Testis (tissue), 3 donors: Measurements from ENCODE around the gene MAST4. TPM values are rescaled to one million over a fixed set of nuclear protein-coding genes. Genes with fewer than 3 reads are reported as not detected.
A peak's percentile ranks its signal among the peaks of the same experiment; 100 is the strongest.

Experiments used
- DNase-seq: peaks from one replicate; pipeline ENCODE4 v3.0.0-alpha.2; 2019
- H3K27ac ChIP-seq, 2 donors: fragments of 200-600 bp; sonication (generic); one replicate each; pipeline ENCODE4 v1.5.1; 2019
- H3K27me3 ChIP-seq: fragments of 200-600 bp; sonication (generic); one replicate; pipeline ENCODE4 v1.5.1; 2019
- H3K36me3 ChIP-seq: fragments of 200-600 bp; sonication (generic); one replicate; pipeline ENCODE4 v1.5.1; 2017; ENCODE audit warnings: low read depth; ENCODE audit errors: missing control alignments
- H3K4me1 ChIP-seq: fragments of 200-600 bp; sonication (generic); one replicate; pipeline ENCODE4 v1.5.1; 2019
- H3K4me3 ChIP-seq, 2 donors: fragments of 200-600 bp; sonication (generic); one replicate each; pipeline ENCODE4 v1.5.1; 2017 to 2019
- H3K9me3 ChIP-seq: fragments of 200-600 bp; sonication (generic); one replicate; pipeline ENCODE4 v1.5.1; 2017
- CTCF ChIP-seq, 3 experiments: fragments of 450-650 bp in 2 of 3; fragments of 200-600 bp in 1 of 3; sonication (generic) in 1 of 3; IDR thresholded peaks; one replicate each; pipeline ENCODE4 v1.5.1; 2016 to 2019; ENCODE audit warnings: antibody characterized with exemption in 3 of 3, mild to moderate bottlenecking in 2 of 3, moderate library complexity in 1 of 3
- POLR2A ChIP-seq: fragments of 450-650 bp; IDR thresholded peaks from one replicate; pipeline ENCODE4 v1.6.1; 2017; ENCODE audit warnings: antibody characterized with exemption, mild to moderate bottlenecking, moderate library complexity
- whole genome bisulfite sequencing, 2 donors: methylation state at CpG; one replicate each; pipeline ENCODE4 v1.1.5; 2018; 5-methylcytosine and 5-hydroxymethylcytosine counted together
- intact Hi-C: fragments of 100-400 bp; cut with DNase I; formaldehyde crosslinking; loops from one replicate; pipeline ENCODE4 v1.15.1; 2023; ENCODE audit warnings: low total_unique reads
- polyA plus RNA-seq: library from polyadenylated mRNA; stranded (reverse); fragments of 350-450 nt; fragmentation: Illumina TruSeq; extraction: RNeasy Lipid Tissue Mini Kit (QIAGEN cat#74804); gene quantifications from one replicate; pipeline ENCODE4 v1.2.3, GENCODE V29; 2014; ENCODE audit warnings: low read depth, low replicate concordance; ENCODE audit not compliant: insufficient read depth
- total RNA-seq, 2 donors: library from RNA; depleted of rRNA; stranded (reverse); fragments of >200 nt; gene quantifications; one replicate each; pipeline ENCODE4 v1.2.3, GENCODE V29; 2016

The MAST4 gene
- total and polyA plus RNA-seq, 3 donors from 2014 or later: 27.2 to 56.4 (median 51.4) TPM

GRCh38 chr5:67214036-67214435, 617.8 kb downstream of the MAST4 start:
- H3K27ac ChIP-seq: no peak overlapping the region
- no peaks in the 10 kb centered on the region for H3K36me3 ChIP-seq
- no peak for DNase-seq
- H3K4me1 ChIP-seq: peaks cover 15% of the 10 kb centered on the region
- intact Hi-C loops: no loop called here
- no peaks in the 10 kb centered on the region for H3K9me3 ChIP-seq
- H3K4me3 ChIP-seq: no peak overlapping the region
- TF ChIP-seq POLR2A (no peak), CTCF (IDR thresholded peaks at IDR 0.05) (no peak)
- H3K27me3 ChIP-seq: no peaks in the 10 kb centered on the region
- WGBS, 2 donors: 85 to 89% methylated on average over 6 of the region's 6 CpGs

- WGBS, 2 donors: 87 to 93% methylated on average over 12 of the region's 12 CpGs
- no peak for DNase-seq
- Histone ChIP-seq H3K27ac (peak overlapping the region in 1 of 2 donors; percentile 63), H3K9me3 (no peaks in the 10 kb centered on the region), H3K4me1 (peaks cover 15% of the 10 kb centered on the region), H3K4me3 (no peak overlapping the region), H3K27me3 (no peaks in the 10 kb centered on the region), H3K36me3 (no peaks in the 10 kb centered on the region)
- no peak for TF ChIP-seq POLR2A
- TF ChIP-seq CTCF (IDR thresholded peaks at IDR 0.05): no peak
- intact Hi-C loops: no loop called here
Measured at GRCh38 chr5:67214707-67215447, 618.7 kb downstream of the MAST4 start.

GRCh38 chr5:67215519-67216471, 619.6 kb downstream of the MAST4 start:
- Histone ChIP-seq H3K36me3 (no peaks in the 10 kb centered on the region), H3K9me3 (no peaks in the 10 kb centered on the region), H3K27ac (peak overlapping the region; percentile 62 to 63), H3K27me3 (no peaks in the 10 kb centered on the region), H3K4me3 (no peak overlapping the region), H3K4me1 (peaks cover 15% of the 10 kb centered on the region)
- WGBS, 2 donors: 48% methylated on average over 18 to 19 of the region's 19 CpGs
- intact Hi-C loops: no loop called here
- peak; percentile 83 for DNase-seq
- TF ChIP-seq POLR2A (no peak), CTCF (IDR thresholded peaks at IDR 0.05) (no peak)

DNA sequence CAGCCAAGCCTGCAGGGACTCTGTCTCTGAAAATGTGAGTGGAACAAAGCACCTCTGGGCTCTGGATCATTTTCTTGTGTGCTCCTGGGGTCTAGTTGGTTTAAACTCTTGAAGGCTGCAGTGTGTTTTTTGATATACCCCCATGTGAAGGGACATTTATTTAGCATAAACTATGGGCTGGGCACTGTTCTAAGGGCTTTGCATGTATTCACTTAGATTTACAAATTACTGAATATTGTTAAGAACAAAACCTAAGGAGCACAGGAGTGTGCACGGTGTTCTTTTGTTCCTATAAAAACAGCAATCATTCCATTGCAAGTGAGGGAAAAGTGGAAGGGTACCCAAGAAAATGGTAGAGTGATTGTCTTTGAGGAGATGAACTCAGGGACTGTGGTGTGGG, 620.4 kb downstream of the MAST4 start:
- Histone ChIP-seq H3K27me3 (no peaks in the 10 kb centered on the region), H3K27ac (no peak overlapping the region)
- TF ChIP-seq POLR2A: no peak

More for the DNA sequence above, 620.4 kb downstream of the MAST4 start:
- no peak overlapping the region for H3K4me3 ChIP-seq
- H3K9me3 ChIP-seq: no peaks in the 10 kb centered on the region
- H3K36me3 ChIP-seq: no peaks in the 10 kb centered on the region
- intact Hi-C loops: no loop called here
- no peak for DNase-seq
- 88 to 90% methylated on average over 1 of the region's 1 CpG for WGBS, 2 donors
- peaks cover 15% of the 10 kb centered on the region for H3K4me1 ChIP-seq
